HG02885 (cell line): ENCODE results near the gene SMIM10.
"Not testable (repeated sequence)": the region's sequence is repeated elsewhere in the genome, so short reads cannot be mapped to it uniquely, and the experiment has no call there.

Source experiments
- ATAC-seq: cut with Tn5 transposase; IDR thresholded peaks from one replicate; pipeline ENCODE4 v1.9.1; 2021; ENCODE audit warnings: mild to moderate bottlenecking; ENCODE audit not compliant: unreplicated experiment, poor library complexity

SMIM10 gene

GRCh38 chrX:135009838-135010237 is 19.0 kb downstream of the SMIM10 start:
- no peak for ATAC-seq

- ATAC-seq, result no peak
Observed at GRCh38 chrX:135010921-135011320, 20.1 kb downstream of the SMIM10 start.

GRCh38 chrX:135015523-135016245 is 24.9 kb downstream of the SMIM10 start:
- ATAC-seq, result no peak

GRCh38 chrX:135019890-135020289 is 29.1 kb downstream of the SMIM10 start:
- not testable (repeated sequence) for ATAC-seq

- not testable (repeated sequence) for ATAC-seq
Observed at GRCh38 chrX:135023791-135024190, 33.0 kb downstream of the SMIM10 start.

- no peak for ATAC-seq
Observed at GRCh38 chrX:135024526-135024925, 33.7 kb downstream of the SMIM10 start.

GRCh38 chrX:135030207-135030963 is 39.6 kb downstream of the SMIM10 start:
- ATAC-seq, result not testable (repeated sequence)

GRCh38 chrX:135041149-135042123 is 50.6 kb downstream of the SMIM10 start:
- ATAC-seq, result not testable (repeated sequence)
